DMS 273 treated with DMSO at 0.1 percent for 48 hours (cell line): ENCODE data around the gene LRRC42.

Source experiments
- DNase-seq: peaks from one replicate; lab custom pipeline; 2025; lab: John Stamatoyannopoulos, UW

Gene LRRC42, protein sequence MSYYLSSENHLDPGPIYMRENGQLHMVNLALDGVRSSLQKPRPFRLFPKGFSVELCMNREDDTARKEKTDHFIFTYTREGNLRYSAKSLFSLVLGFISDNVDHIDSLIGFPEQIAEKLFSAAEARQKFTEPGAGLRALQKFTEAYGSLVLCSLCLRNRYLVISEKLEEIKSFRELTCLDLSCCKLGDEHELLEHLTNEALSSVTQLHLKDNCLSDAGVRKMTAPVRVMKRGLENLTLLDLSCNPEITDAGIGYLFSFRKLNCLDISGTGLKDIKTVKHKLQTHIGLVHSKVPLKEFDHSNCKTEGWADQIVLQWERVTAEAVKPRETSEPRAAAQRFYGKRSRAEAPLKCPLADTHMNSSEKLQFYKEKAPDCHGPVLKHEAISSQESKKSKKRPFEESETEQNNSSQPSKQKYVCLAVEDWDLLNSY

DNA sequence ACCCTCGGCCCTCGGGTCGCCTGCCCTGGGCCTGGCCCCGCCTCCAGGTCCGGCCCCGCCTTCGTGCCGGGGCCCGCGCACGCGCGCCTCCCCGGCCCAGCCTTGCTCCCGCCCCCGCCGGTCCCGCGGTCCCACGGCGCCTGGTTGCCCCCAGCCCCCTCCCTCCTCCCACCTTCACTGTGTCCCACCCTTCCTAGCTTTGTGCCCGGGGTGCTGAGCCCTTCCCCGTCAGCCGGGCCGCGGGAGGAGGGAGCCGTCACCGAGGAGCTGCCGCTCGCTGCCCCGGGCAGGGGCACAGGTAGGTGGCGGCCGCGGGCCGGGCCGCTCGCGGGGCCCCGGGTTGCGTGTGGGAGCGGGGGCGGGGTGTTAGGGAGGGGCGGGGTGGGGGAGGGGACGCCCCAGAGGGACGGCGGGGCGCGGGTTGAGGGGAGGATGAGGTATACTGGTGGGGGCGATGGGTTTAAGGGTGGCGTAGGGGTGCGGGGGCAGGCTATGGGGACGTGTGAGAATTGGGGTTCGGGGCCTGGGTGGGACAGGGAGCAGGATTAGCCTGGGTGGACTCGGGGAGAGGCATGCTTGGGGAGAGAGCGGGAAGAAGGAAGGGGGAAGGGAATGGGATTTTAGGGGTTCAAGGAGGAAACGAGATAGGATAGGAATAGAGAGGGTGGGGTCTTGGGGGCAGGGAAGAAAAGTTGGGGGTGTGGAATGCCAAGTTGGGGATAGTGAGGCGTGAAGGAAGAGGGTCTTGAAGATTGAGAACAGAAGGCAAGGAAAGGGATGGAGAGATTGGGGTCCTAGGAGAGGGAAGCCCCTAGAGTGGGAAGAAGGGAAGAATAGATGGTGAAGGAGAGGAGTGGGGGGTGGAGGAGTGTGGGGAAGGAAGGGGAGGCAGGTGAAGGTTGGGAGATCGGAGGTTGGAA, at the start of gene LRRC42:
Gene LRRC42, plus strand, starts transcription at position 99 of the 920 bp plus-strand sequence. CDS start 5,650 bp downstream, outside the sequence.
- no peak for DNase-seq

DNA sequence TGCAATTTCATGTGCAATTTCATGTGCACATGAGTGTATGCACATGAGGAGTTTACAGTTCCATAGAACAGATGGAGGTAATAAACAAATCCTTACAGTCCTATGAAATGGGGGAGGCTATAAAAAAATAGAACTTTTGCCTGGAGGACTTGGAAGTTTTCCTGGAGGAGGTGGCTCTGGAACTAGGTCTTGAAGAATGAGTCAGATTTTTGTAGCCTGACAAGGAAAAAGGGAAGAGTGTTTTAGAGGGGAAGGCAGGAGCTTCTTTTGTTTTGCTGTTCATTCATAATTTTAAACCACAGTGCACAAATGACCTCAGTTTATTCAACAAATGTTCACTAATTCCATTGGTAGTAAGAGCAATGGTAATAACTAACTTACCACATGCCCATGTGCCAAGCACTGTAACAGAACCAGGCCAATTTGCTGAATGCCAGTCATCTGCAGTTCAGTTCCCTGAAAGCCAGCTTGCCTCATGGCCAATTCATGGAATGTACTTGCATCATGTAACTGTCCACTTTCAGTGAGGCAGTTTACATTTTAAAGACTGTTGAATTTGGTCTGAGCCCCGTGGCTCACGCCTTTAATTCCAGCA, 49.4 kb upstream of the LRRC42 start:
- DNase-seq = no peak

DNA sequence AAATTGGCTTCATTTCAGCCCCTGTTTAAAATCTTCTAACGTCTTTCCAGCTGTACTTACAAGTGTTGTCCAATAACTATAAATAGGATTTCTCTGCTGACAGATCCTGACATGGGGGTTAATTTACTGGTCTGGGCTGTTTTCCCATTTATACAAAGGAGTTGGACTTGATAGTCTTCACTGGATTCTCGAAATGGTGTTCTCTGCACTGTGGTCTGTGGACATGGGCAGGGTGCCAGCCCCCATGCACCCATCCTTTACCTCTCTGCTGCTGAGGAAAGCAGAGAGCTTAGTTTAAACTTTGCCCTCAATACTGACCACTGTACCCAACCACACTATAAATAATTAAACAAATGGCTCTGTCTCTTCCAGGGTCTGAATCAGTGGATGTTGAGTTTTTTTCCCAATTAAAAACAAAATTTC, 46.9 kb upstream of the LRRC42 start:
- DNase-seq = no peak

DNA sequence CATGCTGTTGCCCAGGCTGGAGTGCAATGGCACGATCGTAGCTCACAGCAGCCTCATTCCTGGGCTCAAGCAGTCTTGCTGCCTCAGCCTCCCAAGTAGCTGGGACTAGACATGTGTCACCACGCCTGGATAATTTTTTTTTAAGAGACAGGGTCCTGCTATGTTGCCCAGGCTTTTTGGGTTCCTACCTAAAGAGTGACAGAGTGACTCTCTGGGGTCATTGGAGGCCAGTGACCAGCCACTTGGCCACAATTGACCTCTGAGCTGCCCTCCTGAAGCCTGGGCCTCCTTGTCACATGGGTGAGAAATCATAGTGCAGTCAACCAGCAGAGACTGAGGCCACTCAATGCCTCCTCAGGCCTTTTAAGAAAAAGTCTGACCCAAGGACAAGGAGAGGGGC, 46.4 kb upstream of the LRRC42 start:
- no peak for DNase-seq

DNA sequence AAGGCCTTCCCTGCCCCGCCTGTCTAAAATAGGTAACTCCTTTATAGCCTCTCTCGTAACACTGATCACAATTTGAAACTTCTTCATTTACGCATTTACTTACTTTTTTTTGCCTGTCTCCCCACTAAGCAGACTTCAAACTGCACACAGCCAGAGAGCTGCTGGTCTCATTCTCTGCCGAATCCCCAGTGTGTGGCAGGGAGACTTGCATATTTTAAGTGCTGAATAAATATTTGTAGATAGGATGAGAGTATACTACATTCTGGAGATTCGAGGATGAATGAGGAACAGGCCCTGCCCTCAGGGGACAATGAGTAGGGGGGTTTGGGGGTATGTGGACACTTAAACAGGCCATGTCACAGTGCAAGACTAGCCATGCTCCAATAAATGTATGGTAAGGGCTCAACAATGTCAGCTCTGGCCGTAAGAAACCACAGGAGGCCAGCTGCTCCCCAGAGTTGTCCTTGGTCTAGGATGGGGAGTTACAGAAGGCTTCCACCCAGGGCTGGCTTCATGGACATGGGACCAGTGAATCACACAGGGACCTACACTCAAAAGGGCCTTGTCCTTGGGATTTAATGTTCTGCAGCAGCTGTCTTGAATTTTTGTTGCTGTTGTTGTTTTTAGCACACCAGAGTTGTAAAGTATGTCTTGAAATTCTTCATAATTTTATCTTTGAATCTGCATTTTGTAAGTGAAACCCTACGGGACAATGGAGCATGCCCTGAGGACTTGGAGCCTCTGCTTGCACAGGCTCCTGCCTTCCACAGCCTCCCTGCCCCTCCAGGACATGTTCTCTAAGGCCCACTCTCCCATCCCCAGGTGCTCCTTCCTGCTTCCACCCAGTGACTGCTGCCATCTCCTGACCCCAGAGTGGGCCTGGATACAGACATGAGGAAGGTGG, 43.7 kb upstream of the LRRC42 start:
- DNase-seq = no peak

DNA sequence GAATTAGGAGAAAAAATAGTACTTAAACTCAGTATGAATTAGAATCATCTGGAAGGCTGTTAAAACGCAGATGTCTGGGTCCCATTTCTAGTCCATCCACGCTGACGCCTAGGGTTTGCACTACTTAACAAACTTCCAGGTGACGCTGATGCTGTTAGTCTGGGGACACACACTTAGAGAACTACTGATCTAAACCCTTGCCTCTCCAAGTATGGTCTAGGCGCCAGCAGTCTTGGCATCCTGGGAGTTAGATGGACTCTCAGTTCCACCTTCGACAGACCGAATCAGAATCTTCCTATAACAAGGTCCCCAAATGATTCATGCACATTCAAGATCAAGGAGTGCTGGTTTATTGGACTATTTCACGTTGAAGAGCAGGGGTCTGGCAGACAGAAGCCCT, 40.6 kb upstream of the LRRC42 start:
- DNase-seq = no peak

DNA sequence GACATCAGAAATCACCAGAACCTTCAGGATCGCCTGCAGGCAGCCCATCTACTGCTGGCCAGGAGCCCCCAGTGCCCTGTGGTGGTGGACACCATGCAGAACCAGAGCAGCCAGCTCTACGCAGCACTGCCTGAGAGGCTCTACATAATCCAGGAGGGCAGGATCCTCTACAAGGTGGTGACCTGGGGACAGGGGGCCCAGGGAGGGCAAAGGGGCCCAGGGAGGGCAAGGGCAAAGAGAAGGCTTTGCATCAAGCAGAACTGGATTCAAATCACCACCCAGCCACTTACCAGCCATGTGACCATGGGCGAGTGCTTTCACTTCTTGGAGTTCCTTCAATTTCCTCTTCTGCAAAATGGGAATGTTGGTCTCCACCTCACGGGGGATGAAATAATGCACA, 40.0 kb upstream of the LRRC42 start:
- no peak for DNase-seq

DNA sequence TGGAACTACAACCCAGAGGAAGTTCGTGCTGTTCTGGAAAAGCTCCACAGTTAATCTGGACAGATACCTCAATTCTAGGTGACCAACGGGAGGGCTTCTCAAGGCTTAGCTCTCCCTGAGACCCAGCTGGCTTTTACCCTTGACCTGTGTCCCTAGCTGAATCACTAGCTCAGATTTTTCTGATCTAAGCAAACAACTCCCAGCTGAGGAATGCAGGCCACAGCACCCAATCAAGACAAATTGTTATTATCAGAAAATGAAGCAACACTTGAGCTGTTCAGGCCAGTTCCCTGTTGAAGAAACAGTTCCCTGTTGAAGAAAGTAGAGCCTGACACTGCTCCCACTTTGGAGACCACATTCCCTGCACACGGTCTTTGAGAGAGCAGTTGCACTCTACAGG, 36.2 kb upstream of the LRRC42 start:
- no peak for DNase-seq

DNA sequence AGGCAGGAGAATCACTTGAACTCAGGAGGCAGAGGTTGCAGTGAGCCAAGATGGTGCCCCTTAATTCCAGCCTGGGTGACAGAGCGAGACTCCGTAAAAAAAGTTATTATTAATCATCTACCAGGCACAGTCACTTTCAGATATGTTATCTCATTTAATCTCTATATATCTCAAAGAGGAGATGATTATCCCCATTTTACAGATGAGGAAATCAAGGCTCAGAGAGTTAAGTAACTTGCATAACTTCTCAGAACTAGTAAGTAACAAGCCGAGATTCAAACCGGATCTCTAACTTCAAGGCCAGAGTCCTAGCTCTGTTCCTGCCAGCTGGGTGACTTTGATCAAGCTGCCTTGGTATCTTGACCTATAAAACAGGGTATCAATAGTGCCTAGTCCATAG, 34.7 kb upstream of the LRRC42 start:
- DNase-seq = no peak

DNA sequence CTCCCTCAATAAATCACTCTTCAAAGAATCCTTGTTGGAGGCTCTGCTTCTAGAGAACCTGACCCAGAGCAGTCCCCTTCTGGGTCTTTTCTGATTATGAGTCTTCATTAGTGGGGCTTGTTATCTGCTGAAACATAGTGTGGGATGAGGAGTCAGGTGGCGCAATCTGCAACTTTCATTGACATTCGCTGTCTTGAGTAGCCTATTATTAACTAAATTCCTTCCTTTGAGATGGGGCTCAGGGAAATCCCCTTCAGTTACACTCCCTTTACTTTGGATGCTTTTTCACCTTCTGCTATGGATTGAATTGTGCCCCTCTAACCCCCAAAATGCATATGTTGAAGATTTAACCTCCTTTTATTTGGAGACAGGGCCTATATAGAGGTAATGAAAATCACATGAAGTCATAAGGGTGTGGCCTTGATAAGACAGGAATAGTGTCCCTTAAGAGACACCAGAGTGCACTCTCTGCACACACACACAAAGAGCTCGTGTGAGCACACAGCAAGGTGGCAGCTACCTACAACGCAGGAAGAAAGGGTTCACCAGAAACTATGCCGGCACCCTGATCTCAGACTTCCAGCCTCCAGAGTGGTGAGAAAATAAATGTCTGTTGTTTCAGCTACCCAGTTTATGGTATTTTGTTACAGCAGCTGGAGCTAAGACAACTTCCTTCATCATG, 32.7 kb upstream of the LRRC42 start:
- DNase-seq = no peak

DNA sequence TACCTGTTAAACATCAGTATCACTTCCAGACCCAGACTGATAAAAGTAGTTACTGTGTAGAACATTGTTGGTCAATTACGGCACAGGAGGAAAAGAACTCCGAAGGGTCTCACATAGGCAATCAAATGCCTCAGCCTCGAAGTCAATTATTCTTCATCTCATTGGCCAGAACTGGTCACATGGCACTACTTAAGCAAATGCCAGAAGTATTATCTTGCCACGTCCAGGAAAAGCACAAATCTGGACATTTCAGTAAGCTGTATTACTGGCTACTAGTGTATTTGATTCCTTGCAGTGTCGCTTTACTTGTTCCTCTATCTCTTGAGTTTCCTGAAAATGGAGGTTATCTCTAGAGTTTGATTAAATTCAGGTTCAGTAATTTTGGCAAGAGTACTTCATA, 27.8 kb upstream of the LRRC42 start:
- DNase-seq = no peak

DNA sequence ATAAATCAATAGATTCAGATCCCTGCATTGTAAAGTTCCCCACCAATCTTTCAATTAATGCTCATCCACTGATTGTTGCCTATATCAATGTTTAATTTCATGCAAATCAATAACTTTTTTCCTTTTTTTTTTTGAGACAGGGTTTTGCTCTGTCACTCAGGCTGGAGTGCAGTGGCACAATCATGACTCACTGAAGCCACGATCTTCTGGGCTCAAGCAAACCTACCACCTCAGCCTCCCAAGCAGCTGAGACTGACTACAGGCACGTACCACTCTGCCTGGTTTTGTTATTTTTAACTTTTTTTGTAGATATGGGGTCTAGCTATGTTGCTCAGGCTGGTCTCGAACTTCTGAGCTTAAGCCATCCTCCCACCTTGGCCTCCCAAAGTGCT, 26.5 kb upstream of the LRRC42 start:
- no peak for DNase-seq

DNA sequence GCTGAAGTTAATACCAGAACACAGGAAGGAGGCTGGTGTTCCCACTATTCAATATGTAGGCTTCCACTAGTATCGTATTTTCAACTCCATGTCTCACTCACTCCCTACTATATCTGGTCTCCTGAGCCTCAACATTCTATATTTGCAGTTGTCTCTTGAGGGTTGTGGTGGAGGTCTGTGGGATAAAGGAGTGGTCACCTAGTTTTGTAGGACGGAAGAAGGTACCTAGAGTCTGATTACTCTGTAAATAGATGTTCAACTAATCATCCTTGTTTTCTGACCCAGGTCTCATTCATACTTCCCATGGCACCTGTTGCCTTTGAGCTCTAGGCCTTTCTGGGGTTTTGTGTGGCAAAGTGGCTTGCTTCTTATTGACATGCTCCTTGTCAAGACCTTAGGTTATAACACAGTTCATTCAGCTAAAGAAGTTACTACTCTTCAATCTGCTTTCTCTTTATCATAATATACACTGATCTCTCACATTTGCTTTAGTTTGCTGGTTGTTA, 18.7 kb upstream of the LRRC42 start:
- DNase-seq = no peak

DNA sequence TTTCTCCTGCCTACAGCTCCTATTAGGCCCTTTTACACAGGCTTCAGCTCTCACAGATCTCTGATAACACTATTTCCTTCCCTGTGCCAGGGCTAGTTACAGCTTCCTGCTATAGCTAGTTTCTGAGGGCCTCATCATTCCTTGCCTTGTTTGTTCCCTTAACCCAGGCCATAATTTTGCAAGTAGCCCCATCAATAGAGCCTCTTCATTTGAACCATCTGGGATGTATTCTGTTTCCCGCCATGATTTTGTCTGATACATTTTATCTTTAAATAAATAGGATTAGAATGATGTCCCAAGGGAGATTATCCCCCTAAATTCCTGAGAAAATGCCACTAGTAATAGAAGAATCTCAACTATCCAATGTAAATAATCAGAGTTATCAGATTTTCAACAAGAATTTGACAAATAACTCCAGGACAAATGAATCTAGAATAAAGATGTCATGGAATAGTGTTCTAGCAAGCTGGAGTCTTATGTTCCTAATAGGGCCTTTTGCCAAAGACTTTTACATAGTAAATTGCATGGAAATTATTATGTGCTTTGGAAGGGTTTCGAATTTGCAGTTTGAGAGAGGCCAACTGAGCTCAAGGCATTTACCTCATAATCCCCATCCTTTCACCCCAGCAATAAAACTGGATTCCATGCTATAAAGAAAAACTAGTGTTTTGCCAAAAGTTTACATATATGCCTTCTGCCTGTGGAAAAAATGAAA, 16.7 kb upstream of the LRRC42 start:
- DNase-seq = no peak

DNA sequence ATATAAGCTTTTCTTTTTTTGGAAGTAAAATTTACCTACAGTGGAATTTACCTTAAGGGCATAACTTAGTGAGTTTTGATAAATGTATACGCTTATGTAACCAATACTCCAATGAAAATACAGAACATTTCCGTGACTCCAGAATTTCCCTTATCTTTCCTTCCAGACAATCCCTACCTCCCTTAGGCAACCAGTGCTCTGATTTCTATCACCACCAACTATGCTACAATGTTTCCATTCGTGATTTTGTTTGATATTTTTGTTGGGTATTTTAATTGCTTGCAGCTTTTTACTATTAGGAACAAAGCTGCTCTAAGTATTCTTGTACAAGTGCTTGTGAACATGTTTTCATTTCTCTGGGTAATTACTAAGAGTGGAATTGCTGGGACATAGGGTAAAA, 15.2 kb upstream of the LRRC42 start:
- DNase-seq = no peak

DNA sequence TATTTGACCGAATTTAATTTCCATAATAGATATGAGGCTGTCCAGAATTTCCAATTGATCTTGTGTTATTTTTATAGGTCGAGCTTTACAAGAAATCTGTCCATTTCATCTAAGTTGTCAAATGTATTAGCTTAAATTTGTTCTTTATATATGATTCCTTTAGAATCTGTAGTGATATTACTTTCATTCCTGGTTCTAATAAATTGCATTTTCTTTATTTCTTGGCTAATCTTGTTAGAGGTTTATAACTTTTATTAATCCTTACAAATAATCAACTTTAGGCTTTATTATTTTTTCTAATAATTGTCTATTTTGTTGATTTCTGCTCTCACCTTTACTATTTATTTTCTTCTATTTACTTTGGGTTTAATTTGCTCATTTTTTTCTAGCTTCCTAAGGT, 14.6 kb upstream of the LRRC42 start:
- DNase-seq = no peak

DNA sequence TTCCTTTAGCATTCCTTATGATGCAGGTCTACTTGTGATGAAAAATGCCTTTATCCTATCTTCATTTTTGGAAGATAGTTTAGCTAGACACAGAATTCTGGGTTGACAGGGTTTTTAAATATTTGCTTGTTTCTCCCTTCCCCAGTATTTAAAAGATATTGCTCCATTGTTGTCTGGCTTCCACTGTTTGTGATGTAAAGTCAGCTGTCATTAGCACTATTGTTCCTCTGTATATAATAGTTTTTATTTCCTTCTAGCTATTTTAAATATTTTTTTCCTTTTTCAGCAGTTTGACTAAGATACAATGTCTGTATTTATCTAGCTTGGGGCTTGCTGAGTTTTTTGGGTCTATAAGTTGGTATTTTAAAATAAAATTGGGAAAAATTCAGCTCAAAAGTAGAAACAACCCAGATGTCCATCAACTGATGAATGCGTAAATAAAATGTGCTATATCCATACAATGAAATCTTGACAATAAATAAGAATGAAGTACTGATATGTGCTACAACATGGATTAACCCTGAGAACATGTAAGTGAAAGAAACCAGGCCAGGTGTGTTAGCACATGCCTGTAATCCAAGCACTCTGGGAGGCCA, 11.9 kb upstream of the LRRC42 start:
- no peak for DNase-seq

DNA sequence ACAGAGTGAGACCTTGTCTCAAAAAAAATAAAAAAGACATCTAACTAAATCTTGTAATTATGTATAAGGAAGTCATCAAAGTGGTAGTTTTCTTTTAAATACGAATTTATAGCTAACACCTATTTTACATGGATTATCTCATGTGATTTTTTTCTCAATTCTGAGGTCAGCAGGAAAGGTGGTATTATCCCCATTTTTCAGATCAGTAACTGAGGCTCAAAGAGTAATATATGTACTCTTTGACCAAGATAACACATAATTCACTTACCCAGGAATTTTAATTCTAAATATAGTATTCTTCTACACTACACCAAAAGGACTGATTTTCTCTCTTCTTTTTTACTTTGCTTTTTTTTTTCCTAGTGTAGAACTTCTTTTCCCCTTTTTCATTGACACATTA, 9.7 kb upstream of the LRRC42 start:
- no peak for DNase-seq

DNA sequence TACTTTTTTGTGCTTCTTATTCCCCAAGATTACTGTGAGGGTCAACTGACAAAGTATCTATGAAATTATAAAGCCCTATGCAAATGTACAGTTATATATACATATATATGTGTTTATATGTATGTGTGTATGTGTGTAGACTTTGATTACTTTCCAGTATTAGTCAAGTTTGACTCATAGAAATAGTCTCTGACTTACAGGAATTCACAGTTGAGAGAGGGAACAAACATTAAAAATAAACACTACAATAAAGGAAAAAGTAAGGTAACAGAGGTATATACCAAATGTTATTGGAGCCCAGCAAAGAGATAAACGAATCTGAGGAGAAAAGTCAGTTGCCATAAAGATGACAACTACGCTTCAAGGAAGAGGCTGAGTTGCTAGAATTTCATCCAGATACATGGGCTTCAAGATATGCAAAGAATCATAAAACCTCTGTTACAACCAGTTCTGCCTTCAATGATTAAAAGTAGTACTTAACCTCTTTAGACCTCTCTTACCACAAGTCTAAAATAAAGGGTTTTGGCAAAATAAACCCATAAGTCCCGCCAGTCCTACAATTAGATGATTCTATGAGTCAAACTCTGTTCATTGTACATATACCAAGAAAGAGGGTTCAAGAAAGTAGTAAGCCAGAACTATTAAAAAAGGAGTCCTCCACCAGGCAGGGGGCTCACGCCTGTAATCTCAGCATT, 7.9 kb upstream of the LRRC42 start:
- no peak for DNase-seq
